GM19099 (cell line): Measurements from ENCODE around the gene VCAN.

Experiments used
- POLR2A ChIP-seq: IDR thresholded peaks from 3 replicates; pipeline ENCODE4 v1.6.1; 2011; ENCODE audit warnings: low read depth; ENCODE audit not compliant: insufficient read length; ENCODE audit errors: extremely low read depth

Gene VCAN

DNA sequence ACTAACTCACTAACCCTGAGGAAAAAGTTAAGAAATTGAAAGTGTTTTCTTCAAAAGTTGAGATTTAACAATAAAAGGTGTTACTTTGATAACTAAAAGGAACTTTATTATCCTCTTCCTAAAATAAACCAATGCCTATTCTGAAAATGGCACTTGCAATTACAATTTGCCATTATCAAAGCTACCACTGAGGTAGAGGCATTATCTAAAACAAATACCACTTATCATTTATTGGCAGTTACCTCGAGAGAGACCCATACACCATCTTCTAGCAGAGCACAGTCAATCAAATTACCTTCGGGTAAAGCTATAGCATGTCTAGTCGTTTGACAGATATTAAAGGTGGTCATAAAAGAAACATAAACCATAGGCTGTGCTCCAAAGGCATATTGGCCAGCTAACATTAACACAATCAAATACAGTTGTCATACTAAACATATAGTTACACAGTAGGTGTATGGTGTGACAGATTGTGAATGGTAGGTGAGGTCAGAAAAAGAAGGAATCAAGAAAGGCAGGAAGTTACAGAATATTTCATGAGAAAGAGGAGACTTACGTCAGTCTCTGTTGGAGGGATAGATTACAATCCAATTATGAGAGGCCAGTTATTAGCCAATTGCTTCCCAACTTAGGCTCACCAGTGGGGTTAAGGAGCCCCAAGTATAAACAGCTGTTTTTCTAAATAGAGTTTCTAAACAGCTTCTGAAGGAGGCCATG lies 56.3 kb downstream of the VCAN start:
- TF ChIP-seq POLR2A = no peak

DNA sequence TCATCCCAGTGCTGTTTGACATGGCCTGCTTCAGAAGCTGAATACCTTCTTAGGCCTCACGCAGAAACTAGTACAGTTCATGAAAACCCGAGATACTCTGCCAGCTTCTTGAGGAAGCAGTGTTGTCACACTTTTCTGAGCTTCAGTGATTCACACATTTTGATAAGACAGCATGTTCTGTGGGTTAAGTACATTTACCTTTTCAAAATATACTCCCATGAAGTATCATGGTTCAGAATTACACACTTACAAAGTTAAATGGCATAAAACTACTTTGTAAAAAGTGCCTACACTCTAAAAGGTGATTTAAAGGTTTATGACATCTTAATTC lies 56.9 kb downstream of the VCAN start:
- TF ChIP-seq POLR2A = no peak

DNA sequence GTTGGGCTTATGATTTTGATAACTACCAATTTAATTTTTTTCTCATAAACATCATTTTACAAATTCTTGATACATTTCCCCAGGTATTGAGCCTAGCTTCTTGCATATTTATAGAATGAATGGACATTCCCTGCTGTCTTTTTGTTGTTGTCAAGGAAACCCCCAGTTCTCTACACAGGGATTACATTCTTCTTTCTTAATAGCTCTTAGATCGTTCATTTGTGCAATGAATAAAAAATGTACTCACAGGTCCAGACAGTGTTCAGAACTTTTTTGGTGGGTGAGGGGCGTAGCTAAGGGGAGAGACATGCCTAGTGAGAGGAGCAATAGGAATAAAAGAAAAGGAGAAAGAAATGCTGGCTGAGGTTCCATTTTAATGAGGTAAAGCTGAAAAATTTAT lies 58.6 kb downstream of the VCAN start:
- no peak for TF ChIP-seq POLR2A

DNA sequence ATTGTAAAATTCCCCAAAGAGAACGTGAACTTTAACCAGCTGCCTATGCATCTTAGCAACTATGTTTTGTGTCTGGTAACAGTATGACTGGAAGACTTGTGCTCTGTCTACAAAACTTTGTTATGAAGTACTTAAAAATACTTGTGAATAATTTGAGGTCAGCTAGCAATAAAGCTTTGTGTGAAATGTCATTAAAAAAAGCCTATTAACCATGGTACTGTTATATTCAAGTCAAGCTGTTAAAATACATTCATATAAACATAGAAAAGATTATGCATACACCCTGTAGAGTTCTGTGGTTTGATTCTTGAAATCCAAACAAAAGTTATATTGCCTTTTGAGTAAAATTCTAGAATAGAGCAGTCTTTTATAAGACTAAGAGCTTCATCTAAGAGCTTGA lies 60.1 kb downstream of the VCAN start:
- no peak for TF ChIP-seq POLR2A

DNA sequence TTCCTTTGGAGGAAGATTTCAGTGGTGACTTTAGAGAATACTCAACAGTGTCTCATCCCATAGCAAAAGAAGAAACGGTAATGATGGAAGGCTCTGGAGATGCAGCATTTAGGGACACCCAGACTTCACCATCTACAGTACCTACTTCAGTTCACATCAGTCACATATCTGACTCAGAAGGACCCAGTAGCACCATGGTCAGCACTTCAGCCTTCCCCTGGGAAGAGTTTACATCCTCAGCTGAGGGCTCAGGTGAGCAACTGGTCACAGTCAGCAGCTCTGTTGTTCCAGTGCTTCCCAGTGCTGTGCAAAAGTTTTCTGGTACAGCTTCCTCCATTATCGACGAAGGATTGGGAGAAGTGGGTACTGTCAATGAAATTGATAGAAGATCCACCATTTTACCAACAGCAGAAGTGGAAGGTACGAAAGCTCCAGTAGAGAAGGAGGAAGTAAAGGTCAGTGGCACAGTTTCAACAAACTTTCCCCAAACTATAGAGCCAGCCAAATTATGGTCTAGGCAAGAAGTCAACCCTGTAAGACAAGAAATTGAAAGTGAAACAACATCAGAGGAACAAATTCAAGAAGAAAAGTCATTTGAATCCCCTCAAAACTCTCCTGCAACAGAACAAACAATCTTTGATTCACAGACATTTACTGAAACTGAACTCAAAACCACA lies 67.4 kb downstream of the VCAN start:
- TF ChIP-seq POLR2A = no peak

DNA sequence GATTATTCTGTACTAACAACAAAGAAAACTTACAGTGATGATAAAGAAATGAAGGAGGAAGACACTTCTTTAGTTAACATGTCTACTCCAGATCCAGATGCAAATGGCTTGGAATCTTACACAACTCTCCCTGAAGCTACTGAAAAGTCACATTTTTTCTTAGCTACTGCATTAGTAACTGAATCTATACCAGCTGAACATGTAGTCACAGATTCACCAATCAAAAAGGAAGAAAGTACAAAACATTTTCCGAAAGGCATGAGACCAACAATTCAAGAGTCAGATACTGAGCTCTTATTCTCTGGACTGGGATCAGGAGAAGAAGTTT lies 67.9 kb downstream of the VCAN start:
- TF ChIP-seq POLR2A = no peak

DNA sequence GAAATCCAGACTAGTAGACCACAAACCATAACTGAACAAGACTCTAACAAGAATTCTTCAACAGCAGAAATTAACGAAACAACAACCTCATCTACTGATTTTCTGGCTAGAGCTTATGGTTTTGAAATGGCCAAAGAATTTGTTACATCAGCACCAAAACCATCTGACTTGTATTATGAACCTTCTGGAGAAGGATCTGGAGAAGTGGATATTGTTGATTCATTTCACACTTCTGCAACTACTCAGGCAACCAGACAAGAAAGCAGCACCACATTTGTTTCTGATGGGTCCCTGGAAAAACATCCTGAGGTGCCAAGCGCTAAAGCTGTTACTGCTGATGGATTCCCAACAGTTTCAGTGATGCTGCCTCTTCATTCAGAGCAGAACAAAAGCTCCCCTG lies 68.6 kb downstream of the VCAN start:
- no peak for TF ChIP-seq POLR2A

DNA sequence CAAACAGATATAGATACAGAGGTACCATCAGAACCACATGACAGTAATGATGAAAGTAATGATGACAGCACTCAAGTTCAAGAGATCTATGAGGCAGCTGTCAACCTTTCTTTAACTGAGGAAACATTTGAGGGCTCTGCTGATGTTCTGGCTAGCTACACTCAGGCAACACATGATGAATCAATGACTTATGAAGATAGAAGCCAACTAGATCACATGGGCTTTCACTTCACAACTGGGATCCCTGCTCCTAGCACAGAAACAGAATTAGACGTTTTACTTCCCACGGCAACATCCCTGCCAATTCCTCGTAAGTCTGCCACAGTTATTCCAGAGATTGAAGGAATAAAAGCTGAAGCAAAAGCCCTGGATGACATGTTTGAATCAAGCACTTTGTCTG lies 69.2 kb downstream of the VCAN start:
- no peak for TF ChIP-seq POLR2A

DNA sequence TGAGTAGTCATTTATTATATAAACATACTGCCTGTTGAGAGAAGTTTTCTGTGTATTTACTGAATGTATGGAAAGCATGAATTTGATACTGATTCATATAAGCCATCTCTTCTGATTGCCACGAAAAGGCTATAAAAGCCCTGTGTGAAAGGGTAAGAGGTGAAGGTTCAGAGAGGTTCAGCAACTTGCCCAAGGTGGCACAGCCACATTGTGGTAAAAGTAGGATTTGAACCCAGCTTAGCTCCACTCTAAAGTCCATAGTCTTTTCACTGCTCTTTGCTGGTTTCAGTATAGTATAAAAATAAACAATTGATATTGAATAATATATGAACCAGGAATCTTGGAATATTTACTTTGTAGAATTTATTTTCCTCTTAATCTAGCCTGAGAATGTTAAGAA lies 71.3 kb downstream of the VCAN start:
- no peak for TF ChIP-seq POLR2A

DNA sequence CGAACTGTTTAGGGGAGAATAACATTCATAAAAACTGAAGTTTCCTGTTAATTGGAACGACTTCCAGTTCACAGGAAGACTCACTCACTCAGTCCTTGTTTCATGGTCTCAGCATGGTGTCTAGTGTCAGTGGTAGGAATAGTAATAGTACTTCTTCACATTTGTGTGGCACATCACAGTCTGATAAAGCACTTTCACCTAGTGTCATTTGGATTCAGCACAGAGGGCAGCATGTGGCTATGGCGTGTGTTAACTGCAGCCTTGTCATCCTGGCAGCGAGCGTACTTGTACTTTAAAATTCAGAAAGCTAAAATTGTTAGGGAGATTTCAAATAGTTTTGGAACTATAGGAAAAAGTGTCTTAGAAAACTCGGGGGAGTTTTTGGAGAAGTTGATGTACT lies 72.4 kb downstream of the VCAN start:
- no peak for TF ChIP-seq POLR2A

DNA sequence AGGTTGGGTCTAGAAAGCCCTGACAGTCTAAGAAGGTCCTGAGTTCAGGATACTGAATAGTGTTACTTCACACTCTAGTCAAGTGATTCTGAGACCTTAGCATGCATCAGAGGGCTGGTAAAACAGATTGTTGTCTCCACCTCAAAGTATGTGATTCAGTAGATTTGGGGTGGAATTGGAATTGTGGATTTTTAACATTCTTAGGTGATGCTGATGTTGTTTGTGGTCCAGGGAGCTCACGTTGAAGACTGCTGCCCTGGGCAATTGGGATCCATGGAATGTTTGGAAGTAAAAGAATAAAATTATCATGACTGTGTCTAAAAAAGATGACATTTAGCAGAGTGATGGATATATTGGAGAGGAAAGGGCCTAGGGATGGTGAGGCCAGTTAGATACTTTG lies 75.6 kb downstream of the VCAN start:
- TF ChIP-seq POLR2A = no peak

DNA sequence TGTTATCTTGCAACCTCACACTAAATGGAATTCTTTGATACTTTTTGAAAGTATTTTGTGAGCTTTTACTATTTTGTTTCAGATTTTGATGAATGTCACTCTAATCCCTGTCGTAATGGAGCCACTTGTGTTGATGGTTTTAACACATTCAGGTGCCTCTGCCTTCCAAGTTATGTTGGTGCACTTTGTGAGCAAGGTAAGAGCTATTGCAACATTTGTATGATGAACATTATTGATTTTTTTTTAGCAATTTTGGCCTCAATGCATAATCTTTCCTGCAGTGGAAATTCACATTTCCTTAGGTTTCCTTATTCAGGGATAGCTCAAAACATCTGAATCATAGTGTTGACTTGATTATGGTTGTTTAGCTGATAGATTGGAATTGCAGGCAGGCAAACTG lies 76.3 kb downstream of the VCAN start:
- no peak for TF ChIP-seq POLR2A

DNA sequence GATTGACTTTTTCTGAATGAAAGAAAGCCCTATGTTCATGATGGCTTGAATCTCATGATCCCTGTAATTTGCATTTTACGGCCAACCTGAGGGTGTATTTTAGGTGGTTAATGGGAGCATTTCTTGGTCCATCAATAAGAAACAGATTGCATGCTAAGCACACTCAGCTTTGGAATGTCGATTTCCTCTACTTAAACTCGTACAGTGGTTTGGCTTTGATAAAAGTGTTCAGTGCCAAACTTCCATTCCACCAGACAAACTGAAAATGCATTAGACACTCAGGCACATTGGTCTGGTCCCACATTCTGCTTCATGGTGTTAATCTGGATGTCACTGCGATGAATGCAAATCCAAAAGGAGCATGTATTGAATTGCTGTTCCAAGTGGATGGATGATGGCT lies 77.0 kb downstream of the VCAN start:
- no peak for TF ChIP-seq POLR2A

DNA sequence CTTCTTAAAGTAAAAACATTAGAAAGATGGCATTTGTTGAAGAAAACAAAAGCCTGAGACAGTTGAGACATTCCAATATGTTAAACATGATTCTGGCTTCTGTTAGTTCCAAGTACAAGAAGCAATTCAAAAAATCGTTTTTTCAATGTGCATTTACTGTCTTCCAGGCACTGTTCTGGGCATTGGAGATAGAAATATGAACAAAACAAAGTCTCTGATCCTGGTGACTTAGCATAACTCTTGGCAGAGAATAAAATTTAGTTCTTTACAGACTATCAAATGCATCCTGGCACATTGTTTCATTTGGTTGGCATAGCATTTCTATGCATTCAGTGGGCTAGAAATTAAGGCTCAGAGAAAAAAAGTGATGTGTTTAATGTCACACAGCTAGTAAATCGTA lies 77.5 kb downstream of the VCAN start:
- no peak for TF ChIP-seq POLR2A

DNA sequence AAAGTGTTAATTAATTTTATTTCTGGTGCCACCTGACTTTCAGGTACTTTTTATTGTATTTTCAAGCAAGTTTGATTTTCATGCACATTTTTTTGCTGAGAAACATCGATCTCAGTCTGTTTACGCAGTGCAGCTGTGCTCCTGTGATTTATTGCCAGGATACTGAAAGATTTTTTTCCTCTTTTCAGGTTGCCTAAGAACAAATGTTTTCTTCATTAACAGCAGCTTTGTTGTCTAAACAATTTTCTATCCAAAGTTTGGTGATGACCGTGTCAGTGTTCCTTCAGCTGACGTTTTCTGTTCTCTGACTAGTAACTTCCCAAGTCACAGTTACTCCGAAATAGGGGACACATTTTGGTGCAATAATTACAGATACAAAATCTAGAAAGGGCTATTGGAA lies 78.1 kb downstream of the VCAN start:
- no peak for TF ChIP-seq POLR2A

DNA sequence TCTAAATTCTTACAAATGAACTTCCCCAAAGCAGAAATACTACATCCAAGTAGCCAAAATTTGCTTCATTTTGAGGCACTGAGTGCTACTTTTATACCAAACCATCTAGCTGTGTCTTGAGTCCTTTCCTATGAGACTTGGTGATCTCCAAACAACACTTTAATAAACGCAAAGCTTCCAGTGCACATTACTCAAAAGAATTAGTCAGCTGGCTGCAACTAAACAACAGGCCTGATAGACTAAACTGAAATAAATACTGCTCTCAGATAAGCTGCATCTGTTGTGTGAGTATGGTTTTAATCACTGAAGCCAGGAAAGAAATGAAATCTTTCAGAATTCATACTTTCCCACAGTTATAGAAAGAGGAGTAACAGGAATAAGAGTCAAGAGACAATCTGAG lies 80.3 kb downstream of the VCAN start:
- no peak for TF ChIP-seq POLR2A

DNA sequence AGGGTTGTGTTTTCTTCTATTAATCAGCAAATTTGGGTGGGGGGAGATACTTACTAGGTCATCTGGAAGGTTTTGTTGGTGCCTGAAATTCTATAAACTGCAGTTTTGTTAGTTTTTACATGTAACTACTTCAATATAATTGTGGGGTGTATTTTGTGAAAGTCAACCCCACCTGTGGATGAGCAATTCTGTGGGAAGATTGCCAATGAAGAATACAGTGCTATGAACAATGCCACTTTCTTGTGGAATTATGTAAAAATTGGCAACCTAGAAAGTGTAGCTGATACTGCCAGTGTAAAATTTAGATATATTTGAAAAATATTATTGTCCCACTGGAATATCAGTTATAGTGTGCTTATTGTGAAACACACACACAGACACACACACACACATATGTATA lies 80.7 kb downstream of the VCAN start:
- TF ChIP-seq POLR2A = no peak

DNA sequence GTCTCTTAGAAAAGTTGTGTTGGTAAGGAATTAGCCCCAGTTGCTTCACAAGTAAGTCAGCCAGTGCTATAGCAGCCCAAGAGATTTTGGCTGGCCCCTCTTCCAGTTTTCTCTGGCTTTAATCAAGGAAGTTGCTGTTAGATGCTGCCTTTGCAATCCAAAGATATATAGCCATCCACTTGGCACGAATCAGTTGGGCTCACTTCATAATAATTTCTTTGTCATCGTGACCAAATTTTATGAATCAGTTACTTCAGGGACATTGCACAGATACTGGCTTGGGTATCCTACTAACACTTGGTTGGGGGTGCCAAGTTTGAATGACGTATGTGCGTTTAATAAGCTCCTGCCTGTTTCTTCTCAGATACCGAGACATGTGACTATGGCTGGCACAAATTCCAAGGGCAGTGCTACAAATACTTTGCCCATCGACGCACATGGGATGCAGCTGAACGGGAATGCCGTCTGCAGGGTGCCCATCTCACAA lies 81.5 kb downstream of the VCAN start:
- TF ChIP-seq POLR2A = no peak

DNA sequence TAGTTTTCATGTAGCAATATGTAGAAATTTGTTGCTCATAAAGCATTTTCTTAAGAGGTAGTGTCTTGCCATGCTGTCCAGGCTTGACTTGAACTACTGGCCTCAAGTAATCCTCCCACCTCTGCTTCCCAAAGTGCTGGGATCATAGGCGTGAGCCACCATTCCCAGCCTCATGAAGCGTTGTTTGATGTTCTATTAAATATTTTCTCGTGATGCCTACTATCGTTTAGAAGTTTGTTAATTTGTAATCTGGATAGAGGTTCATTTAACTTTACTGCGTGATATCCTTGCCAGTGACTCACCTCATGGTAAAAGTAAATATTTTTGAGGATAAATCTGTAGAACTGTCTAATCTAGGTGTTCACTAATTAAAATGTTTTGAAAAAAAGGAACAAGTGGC lies 82.6 kb downstream of the VCAN start:
- TF ChIP-seq POLR2A = no peak
